ENCODE results near the gene CNR2.

DNA sequence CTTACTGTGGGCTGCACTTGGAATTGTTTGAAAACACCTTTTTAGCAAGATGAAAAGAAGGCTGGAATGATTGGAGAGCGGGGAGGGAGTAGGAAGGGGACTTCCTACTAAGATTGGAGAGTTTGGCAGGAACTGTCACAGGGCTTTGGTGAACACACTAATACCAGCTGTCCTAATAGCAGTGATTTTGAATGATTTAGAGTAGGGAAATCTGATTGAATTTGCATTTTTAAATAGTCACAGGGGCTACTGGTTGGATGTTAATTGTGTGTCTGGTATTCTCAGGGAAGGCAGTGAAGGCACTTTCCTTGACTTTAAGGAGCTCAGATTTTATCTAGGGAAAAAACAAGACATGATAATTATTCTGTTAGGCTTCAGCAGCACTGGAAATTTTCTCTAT, 85.4 kb downstream of the CNR2 start:
- TF ChIP-seq, protein P1, sequence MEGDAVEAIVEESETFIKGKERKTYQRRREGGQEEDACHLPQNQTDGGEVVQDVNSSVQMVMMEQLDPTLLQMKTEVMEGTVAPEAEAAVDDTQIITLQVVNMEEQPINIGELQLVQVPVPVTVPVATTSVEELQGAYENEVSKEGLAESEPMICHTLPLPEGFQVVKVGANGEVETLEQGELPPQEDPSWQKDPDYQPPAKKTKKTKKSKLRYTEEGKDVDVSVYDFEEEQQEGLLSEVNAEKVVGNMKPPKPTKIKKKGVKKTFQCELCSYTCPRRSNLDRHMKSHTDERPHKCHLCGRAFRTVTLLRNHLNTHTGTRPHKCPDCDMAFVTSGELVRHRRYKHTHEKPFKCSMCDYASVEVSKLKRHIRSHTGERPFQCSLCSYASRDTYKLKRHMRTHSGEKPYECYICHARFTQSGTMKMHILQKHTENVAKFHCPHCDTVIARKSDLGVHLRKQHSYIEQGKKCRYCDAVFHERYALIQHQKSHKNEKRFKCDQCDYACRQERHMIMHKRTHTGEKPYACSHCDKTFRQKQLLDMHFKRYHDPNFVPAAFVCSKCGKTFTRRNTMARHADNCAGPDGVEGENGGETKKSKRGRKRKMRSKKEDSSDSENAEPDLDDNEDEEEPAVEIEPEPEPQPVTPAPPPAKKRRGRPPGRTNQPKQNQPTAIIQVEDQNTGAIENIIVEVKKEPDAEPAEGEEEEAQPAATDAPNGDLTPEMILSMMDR (IDR thresholded peaks at IDR 0.05), result no peak
- TF ChIP-seq RFX5 (IDR thresholded peaks at IDR 0.05; ENCODE audit: low read length) (no peak), FOXM1 (IDR thresholded peaks at IDR 0.05; ENCODE audit: low read depth) (no peak)
